ENCODE data around the gene NRXN3. TPM values are rescaled to one million over a fixed set of nuclear protein-coding genes. Genes with fewer than 3 reads are reported as not detected.

The NRXN3 gene
- total RNA-seq, 1 experiment from 2014 or later, result not detected

GRCh38 chr14:79204591-79204990 is 1034.4 kb downstream of the NRXN3 start:
- Mint-ChIP-seq H3K4me1 (ENCODE audit: low read depth, unreplicated experiment) (no peaks in the 10 kb centered on the region), H3K36me3 (ENCODE audit: insufficient read depth, unreplicated experiment) (no peaks in the 10 kb centered on the region), H3K9me3 (ENCODE audit: low read depth, unreplicated experiment) (peaks cover 9% of the 10 kb centered on the region), H3K27ac (ENCODE audit: unreplicated experiment) (no peak overlapping the region), H3K4me3 (ENCODE audit: low read depth, unreplicated experiment) (no peak overlapping the region), H3K27me3 (ENCODE audit: unreplicated experiment) (no peaks in the 10 kb centered on the region)
- intact Hi-C loops (cut with micrococcal nuclease; ENCODE audit: unreplicated experiment), result no loop called here
- no peak for DNase-seq
- CTCF ChIA-PET, result no interaction called here
- no TSS peak for BruUV-seq (replicated peaks)
- TF ChIP-seq CTCF (IDR thresholded peaks at IDR 0.05; ENCODE audit: unreplicated experiment), result no peak

GRCh38 chr14:79209418-79209817 is 1039.2 kb downstream of the NRXN3 start:
- CTCF ChIA-PET, result no interaction called here
- DNase-seq, result no peak
- intact Hi-C loops (cut with micrococcal nuclease; ENCODE audit: unreplicated experiment), result no loop called here
- Mint-ChIP-seq H3K9me3 (ENCODE audit: low read depth, unreplicated experiment) (peaks cover 2% of the 10 kb centered on the region), H3K27ac (ENCODE audit: unreplicated experiment) (no peak overlapping the region), H3K4me1 (ENCODE audit: low read depth, unreplicated experiment) (no peaks in the 10 kb centered on the region), H3K36me3 (ENCODE audit: insufficient read depth, unreplicated experiment) (no peaks in the 10 kb centered on the region), H3K27me3 (ENCODE audit: unreplicated experiment) (no peaks in the 10 kb centered on the region), H3K4me3 (ENCODE audit: low read depth, unreplicated experiment) (no peak overlapping the region)
- no peak for TF ChIP-seq CTCF (IDR thresholded peaks at IDR 0.05; ENCODE audit: unreplicated experiment)
- no TSS peak for BruUV-seq (replicated peaks)

GRCh38 chr14:79225815-79226214 is 1055.6 kb downstream of the NRXN3 start:
- CTCF ChIA-PET, result no interaction called here
- Mint-ChIP-seq H3K9me3 (ENCODE audit: low read depth, unreplicated experiment) (no peaks in the 10 kb centered on the region), H3K4me1 (ENCODE audit: low read depth, unreplicated experiment) (no peaks in the 10 kb centered on the region), H3K4me3 (ENCODE audit: low read depth, unreplicated experiment) (no peak overlapping the region), H3K27me3 (ENCODE audit: unreplicated experiment) (no peaks in the 10 kb centered on the region), H3K36me3 (ENCODE audit: insufficient read depth, unreplicated experiment) (no peaks in the 10 kb centered on the region), H3K27ac (ENCODE audit: unreplicated experiment) (no peak overlapping the region)
- intact Hi-C loops (cut with micrococcal nuclease; ENCODE audit: unreplicated experiment), result no loop called here
- no peak for TF ChIP-seq CTCF (IDR thresholded peaks at IDR 0.05; ENCODE audit: unreplicated experiment)
- no TSS peak for BruUV-seq (replicated peaks)
- DNase-seq, result no peak

GRCh38 chr14:79229383-79229909 is 1059.3 kb downstream of the NRXN3 start:
- Mint-ChIP-seq H3K4me1 (ENCODE audit: low read depth, unreplicated experiment) (no peaks in the 10 kb centered on the region), H3K9me3 (ENCODE audit: low read depth, unreplicated experiment) (peaks cover 2% of the 10 kb centered on the region), H3K27me3 (ENCODE audit: unreplicated experiment) (no peaks in the 10 kb centered on the region), H3K4me3 (ENCODE audit: low read depth, unreplicated experiment) (no peak overlapping the region), H3K27ac (ENCODE audit: unreplicated experiment) (no peak overlapping the region), H3K36me3 (ENCODE audit: insufficient read depth, unreplicated experiment) (no peaks in the 10 kb centered on the region)
- BruUV-seq (replicated peaks), result no TSS peak
- CTCF ChIA-PET, result no interaction called here
- no peak for TF ChIP-seq CTCF (IDR thresholded peaks at IDR 0.05; ENCODE audit: unreplicated experiment)
- intact Hi-C loops (cut with micrococcal nuclease; ENCODE audit: unreplicated experiment), result no loop called here
- no peak for DNase-seq
